ENCODE measurements around the gene APOBEC3B. TPM values are rescaled to one million over a fixed set of nuclear protein-coding genes. Genes with fewer than 3 reads are reported as not detected.

Gene APOBEC3B
- total RNA-seq, 1 experiment from 2014 or later, result 11.3 TPM

- no peaks in the 10 kb centered on the region for H3K27me3 ChIP-seq (ENCODE audit: low read length)
- DNase-seq (no peak), ATAC-seq (no peak)
- ChIA-PET POLR2A (ENCODE audit: unreplicated experiment) (no interaction called here), CTCF (no interaction called here)
- BruUV-seq (replicated peaks), result no TSS peak
- H3K4me1 ChIP-seq (ENCODE audit: insufficient read depth, low read length), result peaks cover 24% of the 10 kb centered on the region
- no peaks in the 10 kb centered on the region for H3K9me2 ChIP-seq (replicated peaks; ENCODE audit: low read length)
- no peak overlapping the region for H3K9ac ChIP-seq (ENCODE audit: low read length)
- no peaks in the 10 kb centered on the region for H4K20me1 ChIP-seq (ENCODE audit: low read length)
- H2AFZ ChIP-seq (ENCODE audit: low read length), result no peak overlapping the region
- H3F3A ChIP-seq (ENCODE audit: low read length, unreplicated experiment), result no peaks in the 10 kb centered on the region
- no peak overlapping the region for H3K4me3 ChIP-seq (ENCODE audit: low read length)
- H3K79me2 ChIP-seq (ENCODE audit: low read length), result no peaks in the 10 kb centered on the region
- H3K9me3 ChIP-seq (ENCODE audit: low read length), result no peaks in the 10 kb centered on the region
- TF ChIP-seq, protein P1, sequence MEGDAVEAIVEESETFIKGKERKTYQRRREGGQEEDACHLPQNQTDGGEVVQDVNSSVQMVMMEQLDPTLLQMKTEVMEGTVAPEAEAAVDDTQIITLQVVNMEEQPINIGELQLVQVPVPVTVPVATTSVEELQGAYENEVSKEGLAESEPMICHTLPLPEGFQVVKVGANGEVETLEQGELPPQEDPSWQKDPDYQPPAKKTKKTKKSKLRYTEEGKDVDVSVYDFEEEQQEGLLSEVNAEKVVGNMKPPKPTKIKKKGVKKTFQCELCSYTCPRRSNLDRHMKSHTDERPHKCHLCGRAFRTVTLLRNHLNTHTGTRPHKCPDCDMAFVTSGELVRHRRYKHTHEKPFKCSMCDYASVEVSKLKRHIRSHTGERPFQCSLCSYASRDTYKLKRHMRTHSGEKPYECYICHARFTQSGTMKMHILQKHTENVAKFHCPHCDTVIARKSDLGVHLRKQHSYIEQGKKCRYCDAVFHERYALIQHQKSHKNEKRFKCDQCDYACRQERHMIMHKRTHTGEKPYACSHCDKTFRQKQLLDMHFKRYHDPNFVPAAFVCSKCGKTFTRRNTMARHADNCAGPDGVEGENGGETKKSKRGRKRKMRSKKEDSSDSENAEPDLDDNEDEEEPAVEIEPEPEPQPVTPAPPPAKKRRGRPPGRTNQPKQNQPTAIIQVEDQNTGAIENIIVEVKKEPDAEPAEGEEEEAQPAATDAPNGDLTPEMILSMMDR (conservative IDR thresholded peaks at IDR 0.05; ENCODE audit: low read depth, low read length), result no peak
- TF ChIP-seq EZH2phosphoT487 (IDR thresholded peaks at IDR 0.05; ENCODE audit: borderline replicate concordance, low read length) (no peak), EZH2 (IDR thresholded peaks at IDR 0.05; ENCODE audit: low read length, unreplicated experiment) (no peak)
- H3K4me2 ChIP-seq (ENCODE audit: low read length), result no peak overlapping the region
- no peak overlapping the region for H3K27ac ChIP-seq (ENCODE audit: low read length)
- no peaks in the 10 kb centered on the region for H3K36me3 ChIP-seq (ENCODE audit: low read depth, low read length)
- intact Hi-C loops (cut with micrococcal nuclease), result no loop called here
Observed at GRCh38 chr22:38937541-38937940, 44.6 kb upstream of the APOBEC3B start.

DNA sequence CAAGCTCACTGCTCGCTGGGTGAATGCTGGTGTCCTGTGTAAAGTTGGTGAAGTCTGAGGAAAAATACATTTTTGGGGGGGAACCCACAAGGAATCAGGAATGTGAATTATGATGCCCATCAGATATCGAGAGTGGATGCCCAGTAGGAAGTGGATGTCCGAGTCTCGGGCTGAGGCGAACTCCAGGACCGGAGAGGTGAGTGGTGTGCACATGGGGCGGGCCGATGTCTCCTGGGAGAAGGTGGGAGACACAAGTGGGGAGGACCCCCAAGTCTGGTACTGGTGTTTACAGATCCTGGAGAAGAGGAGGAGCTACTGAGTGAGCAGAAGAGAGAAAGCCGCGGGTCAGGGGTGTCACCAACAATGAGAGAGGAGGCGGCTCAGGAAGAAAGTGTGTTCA, 43.9 kb upstream of the APOBEC3B start:
- no peak overlapping the region for H3K4me3 ChIP-seq (ENCODE audit: low read length)
- ATAC-seq, result no peak
- H3K36me3 ChIP-seq (ENCODE audit: low read depth, low read length), result no peaks in the 10 kb centered on the region
- BruUV-seq (replicated peaks), result no TSS peak
- intact Hi-C loops (cut with micrococcal nuclease), result no loop called here
- H3K4me1 ChIP-seq (ENCODE audit: insufficient read depth, low read length), result peaks cover 24% of the 10 kb centered on the region
- no peaks in the 10 kb centered on the region for H3K27me3 ChIP-seq (ENCODE audit: low read length)
- H3F3A ChIP-seq (ENCODE audit: low read length, unreplicated experiment), result no peaks in the 10 kb centered on the region
- no peak for TF ChIP-seq EZH2phosphoT487 (IDR thresholded peaks at IDR 0.05; ENCODE audit: borderline replicate concordance, low read length)
- TF ChIP-seq, protein P1 (conservative IDR thresholded peaks at IDR 0.05; ENCODE audit: low read depth, low read length), result no peak
- TF ChIP-seq EZH2 (IDR thresholded peaks at IDR 0.05; ENCODE audit: low read length, unreplicated experiment), result no peak
- no peak overlapping the region for H3K27ac ChIP-seq (ENCODE audit: low read length)
- H4K20me1 ChIP-seq (ENCODE audit: low read length), result no peaks in the 10 kb centered on the region
- ChIA-PET POLR2A (ENCODE audit: unreplicated experiment) (no interaction called here), CTCF (no interaction called here)
- H3K4me2 ChIP-seq (ENCODE audit: low read length), result no peak overlapping the region
- no peaks in the 10 kb centered on the region for H3K9me3 ChIP-seq (ENCODE audit: low read length)
- no peaks in the 10 kb centered on the region for H3K9me2 ChIP-seq (replicated peaks; ENCODE audit: low read length)
- DNase-seq, result no peak
- H3K79me2 ChIP-seq (ENCODE audit: low read length), result no peaks in the 10 kb centered on the region
- no peak overlapping the region for H2AFZ ChIP-seq (ENCODE audit: low read length)
- H3K9ac ChIP-seq (ENCODE audit: low read length), result no peak overlapping the region

DNA sequence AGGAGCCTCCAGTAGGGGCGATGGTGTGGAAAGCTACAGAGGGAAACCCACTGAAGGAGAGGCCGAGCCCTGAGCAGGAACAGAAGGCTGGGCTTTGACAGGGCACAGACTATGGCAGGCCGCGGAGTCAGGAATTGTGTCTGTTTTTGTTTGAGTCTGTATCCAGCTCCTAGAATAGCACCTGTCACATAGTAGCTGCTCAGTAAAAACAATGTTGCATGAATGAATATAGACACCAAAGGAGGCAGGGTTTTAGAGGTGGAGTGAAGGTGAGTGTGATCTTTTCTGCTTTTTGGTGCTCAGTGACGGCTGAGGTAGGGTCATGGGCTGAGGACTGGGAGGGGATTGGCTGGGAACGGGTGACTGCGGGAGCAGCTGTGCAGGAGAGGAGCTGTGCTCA, 43.2 kb upstream of the APOBEC3B start:
- ATAC-seq (no peak), DNase-seq (no peak)
- no peak overlapping the region for H3K4me2 ChIP-seq (ENCODE audit: low read length)
- ChIA-PET POLR2A (ENCODE audit: unreplicated experiment) (no interaction called here), CTCF (no interaction called here)
- H3K27ac ChIP-seq (ENCODE audit: low read length), result no peak overlapping the region
- intact Hi-C loops (cut with micrococcal nuclease), result no loop called here
- H3K4me3 ChIP-seq (ENCODE audit: low read length), result no peak overlapping the region
- no peaks in the 10 kb centered on the region for H3K79me2 ChIP-seq (ENCODE audit: low read length)
- BruUV-seq (replicated peaks), result no TSS peak
- peaks cover 24% of the 10 kb centered on the region for H3K4me1 ChIP-seq (ENCODE audit: insufficient read depth, low read length)
- H3K27me3 ChIP-seq (ENCODE audit: low read length), result no peaks in the 10 kb centered on the region
- H3K36me3 ChIP-seq (ENCODE audit: low read depth, low read length), result no peaks in the 10 kb centered on the region
- no peak overlapping the region for H2AFZ ChIP-seq (ENCODE audit: low read length)
- H3K9ac ChIP-seq (ENCODE audit: low read length), result no peak overlapping the region
- H3F3A ChIP-seq (ENCODE audit: low read length, unreplicated experiment), result no peaks in the 10 kb centered on the region
- no peaks in the 10 kb centered on the region for H3K9me2 ChIP-seq (replicated peaks; ENCODE audit: low read length)
- no peak for TF ChIP-seq EZH2 (IDR thresholded peaks at IDR 0.05; ENCODE audit: low read length, unreplicated experiment)
- H3K9me3 ChIP-seq (ENCODE audit: low read length), result no peaks in the 10 kb centered on the region
- no peaks in the 10 kb centered on the region for H4K20me1 ChIP-seq (ENCODE audit: low read length)

Data from PC-3 (cell line).